ENCODE measurements around the gene DESI1. TPM values are rescaled to one million over a fixed set of nuclear protein-coding genes. Genes with fewer than 3 reads are reported as not detected.

The DESI1 gene
- polyA plus RNA-seq, 1 of the 3 experiments (the other 2 are of a cell fraction), result 8.2 TPM

DNA sequence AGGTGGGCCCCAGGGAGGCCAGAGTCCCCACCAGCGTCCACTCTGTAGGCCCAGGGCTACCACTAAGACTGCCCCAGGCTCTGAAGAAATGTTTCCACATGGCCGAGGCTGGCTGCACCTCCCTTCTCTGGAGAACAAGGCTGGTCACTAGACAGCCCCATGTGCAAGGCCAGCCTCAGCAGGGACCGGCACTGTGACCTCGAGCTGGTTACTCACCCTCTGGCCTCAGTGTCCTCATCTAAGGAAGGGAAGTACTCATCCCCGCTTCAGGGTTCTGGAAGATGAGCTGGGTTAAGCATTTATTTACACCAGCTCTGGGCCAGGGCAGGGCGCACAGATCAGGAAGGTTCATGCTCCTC, 40.9 kb downstream of the DESI1 start:
- ChIA-PET POLR2A (no interaction called here), CTCF (interaction anchor here (1.1 kb wide), 1 partner anchor 36 kb away, joined by 4 read pairs; the partner anchor contains the start of gene POLR3H)
- TF ChIP-seq RCOR1 (IDR thresholded peaks at IDR 0.05; ENCODE audit: low read length) (no peak), EZH2phosphoT487 (IDR thresholded peaks at IDR 0.05; ENCODE audit: borderline replicate concordance, low read depth) (no peak), TCF12 (IDR thresholded peaks at IDR 0.05) (no peak), SMC3 (IDR thresholded peaks at IDR 0.05; ENCODE audit: low read depth, low read length) (no peak), YY1 (IDR thresholded peaks at IDR 0.05; ENCODE audit: low read depth) (no peak), FOXJ3 (CRISPR knock-in tag; IDR thresholded peaks at IDR 0.05) (no peak), SIN3A (IDR thresholded peaks at IDR 0.05; ENCODE audit: borderline replicate concordance, low read depth, low read length) (no peak), GATA2 (CRISPR knock-in tag; IDR thresholded peaks at IDR 0.05) (no peak), GABPA (IDR thresholded peaks at IDR 0.05; ENCODE audit: low read depth) (no peak), FOSL2 (IDR thresholded peaks at IDR 0.05; ENCODE audit: borderline replicate concordance, low read depth) (no peak), NRF1 (IDR thresholded peaks at IDR 0.05; ENCODE audit: low read depth, low read length) (no peak), RFX5 (IDR thresholded peaks at IDR 0.05; ENCODE audit: low read length) (no peak), TEAD4 (IDR thresholded peaks at IDR 0.05; ENCODE audit: borderline replicate concordance, insufficient read depth) (no peak), RAD21 (IDR thresholded peaks at IDR 0.05; ENCODE audit: low read length) (no peak), CHD2 (IDR thresholded peaks at IDR 0.05; ENCODE audit: low read length, partially characterized antibody) (no peak)
- TF ChIP-seq, protein P1, sequence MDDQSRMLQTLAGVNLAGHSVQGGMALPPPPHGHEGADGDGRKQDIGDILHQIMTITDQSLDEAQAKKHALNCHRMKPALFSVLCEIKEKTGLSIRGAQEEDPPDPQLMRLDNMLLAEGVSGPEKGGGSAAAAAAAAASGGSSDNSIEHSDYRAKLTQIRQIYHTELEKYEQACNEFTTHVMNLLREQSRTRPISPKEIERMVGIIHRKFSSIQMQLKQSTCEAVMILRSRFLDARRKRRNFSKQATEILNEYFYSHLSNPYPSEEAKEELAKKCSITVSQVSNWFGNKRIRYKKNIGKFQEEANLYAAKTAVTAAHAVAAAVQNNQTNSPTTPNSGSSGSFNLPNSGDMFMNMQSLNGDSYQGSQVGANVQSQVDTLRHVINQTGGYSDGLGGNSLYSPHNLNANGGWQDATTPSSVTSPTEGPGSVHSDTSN (IDR thresholded peaks at IDR 0.05), result no peak
- TF ChIP-seq, protein P2, sequence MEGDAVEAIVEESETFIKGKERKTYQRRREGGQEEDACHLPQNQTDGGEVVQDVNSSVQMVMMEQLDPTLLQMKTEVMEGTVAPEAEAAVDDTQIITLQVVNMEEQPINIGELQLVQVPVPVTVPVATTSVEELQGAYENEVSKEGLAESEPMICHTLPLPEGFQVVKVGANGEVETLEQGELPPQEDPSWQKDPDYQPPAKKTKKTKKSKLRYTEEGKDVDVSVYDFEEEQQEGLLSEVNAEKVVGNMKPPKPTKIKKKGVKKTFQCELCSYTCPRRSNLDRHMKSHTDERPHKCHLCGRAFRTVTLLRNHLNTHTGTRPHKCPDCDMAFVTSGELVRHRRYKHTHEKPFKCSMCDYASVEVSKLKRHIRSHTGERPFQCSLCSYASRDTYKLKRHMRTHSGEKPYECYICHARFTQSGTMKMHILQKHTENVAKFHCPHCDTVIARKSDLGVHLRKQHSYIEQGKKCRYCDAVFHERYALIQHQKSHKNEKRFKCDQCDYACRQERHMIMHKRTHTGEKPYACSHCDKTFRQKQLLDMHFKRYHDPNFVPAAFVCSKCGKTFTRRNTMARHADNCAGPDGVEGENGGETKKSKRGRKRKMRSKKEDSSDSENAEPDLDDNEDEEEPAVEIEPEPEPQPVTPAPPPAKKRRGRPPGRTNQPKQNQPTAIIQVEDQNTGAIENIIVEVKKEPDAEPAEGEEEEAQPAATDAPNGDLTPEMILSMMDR (IDR thresholded peaks at IDR 0.05), result no peak
- TF ChIP-seq, protein P3, sequence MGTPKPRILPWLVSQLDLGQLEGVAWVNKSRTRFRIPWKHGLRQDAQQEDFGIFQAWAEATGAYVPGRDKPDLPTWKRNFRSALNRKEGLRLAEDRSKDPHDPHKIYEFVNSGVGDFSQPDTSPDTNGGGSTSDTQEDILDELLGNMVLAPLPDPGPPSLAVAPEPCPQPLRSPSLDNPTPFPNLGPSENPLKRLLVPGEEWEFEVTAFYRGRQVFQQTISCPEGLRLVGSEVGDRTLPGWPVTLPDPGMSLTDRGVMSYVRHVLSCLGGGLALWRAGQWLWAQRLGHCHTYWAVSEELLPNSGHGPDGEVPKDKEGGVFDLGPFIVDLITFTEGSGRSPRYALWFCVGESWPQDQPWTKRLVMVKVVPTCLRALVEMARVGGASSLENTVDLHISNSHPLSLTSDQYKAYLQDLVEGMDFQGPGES (IDR thresholded peaks at IDR 0.05; ENCODE audit: low read depth, low read length), result no peak
- TF ChIP-seq, protein P4, sequence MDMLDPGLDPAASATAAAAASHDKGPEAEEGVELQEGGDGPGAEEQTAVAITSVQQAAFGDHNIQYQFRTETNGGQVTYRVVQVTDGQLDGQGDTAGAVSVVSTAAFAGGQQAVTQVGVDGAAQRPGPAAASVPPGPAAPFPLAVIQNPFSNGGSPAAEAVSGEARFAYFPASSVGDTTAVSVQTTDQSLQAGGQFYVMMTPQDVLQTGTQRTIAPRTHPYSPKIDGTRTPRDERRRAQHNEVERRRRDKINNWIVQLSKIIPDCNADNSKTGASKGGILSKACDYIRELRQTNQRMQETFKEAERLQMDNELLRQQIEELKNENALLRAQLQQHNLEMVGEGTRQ (IDR thresholded peaks at IDR 0.05; ENCODE audit: borderline replicate concordance, low read depth, low read length), result no peak
- H3K27ac ChIP-seq (ENCODE audit: low read depth in 2 of 2, low read length in 1 of 2), result no peak overlapping the region
- H3K4me1 ChIP-seq (ENCODE audit: control insufficient read depth in 1 of 2, insufficient read depth in 2 of 2, low read depth in 1 of 2, low read length in 1 of 2), result no peaks in the 10 kb centered on the region; a peak in 1 of 4 replicates
- H3K79me2 ChIP-seq (ENCODE audit: insufficient read depth), result no peaks in the 10 kb centered on the region
- H3K9ac ChIP-seq, result no peak overlapping the region
- H3K27me3 ChIP-seq (ENCODE audit: insufficient read depth), result no peaks in the 10 kb centered on the region
- H3K4me2 ChIP-seq, result no peak overlapping the region
- no peaks in the 10 kb centered on the region for H3K9me3 ChIP-seq
- DNase-seq, result no peak
- H3K36me3 ChIP-seq (replicated peaks in 1 of 2; ENCODE audit: control insufficient read depth in 1 of 2, insufficient read depth in 2 of 2, low read length in 1 of 2), result no peaks in the 10 kb centered on the region
- H4K20me1 ChIP-seq (ENCODE audit: insufficient read depth), result no peaks in the 10 kb centered on the region
- no CpG with 5 or more reads among the region's 6 CpGs for WGBS (ENCODE audit: low lambda C conversion rate)
- no peaks in the 10 kb centered on the region for H3K9me2 ChIP-seq
- H3K4me3 ChIP-seq (ENCODE audit: low read depth in 2 of 2, low read length in 1 of 2), result no peak overlapping the region
- no peaks in the 10 kb centered on the region for H3F3A ChIP-seq (replicated peaks; ENCODE audit: insufficient read depth)
- no peak overlapping the region for H2AFZ ChIP-seq (ENCODE audit: low read depth)
